Measurements from ENCODE around the gene MTTP. TPM values are rescaled to one million over a fixed set of nuclear protein-coding genes. Genes with fewer than 3 reads are reported as not detected.

The MTTP gene
- total and polyA plus RNA-seq, 2 experiments from 2014 or later: not detected

- no peak overlapping the region for H3K27ac ChIP-seq
- in situ Hi-C loops (cut with MboI): no loop called here
- no peak overlapping the region for H3K4me2 ChIP-seq (ENCODE audit: unreplicated experiment)
- H3K27me3 ChIP-seq (replicated peaks; ENCODE audit: insufficient read depth): no peaks in the 10 kb centered on the region
- no peaks in the 10 kb centered on the region for H3K4me1 ChIP-seq (ENCODE audit: insufficient read depth)
- 22 to 40% methylated on average over 7 of the region's 7 CpGs for WGBS, 2 experiments (ENCODE audit: low coverage in 1 of 2, low lambda C conversion rate in 2 of 2, missing lambda C conversion rate in 2 of 2)
- no peaks in the 10 kb centered on the region for H3F3A ChIP-seq (ENCODE audit: insufficient read depth)
- H3K4me3 ChIP-seq: no peak overlapping the region
- no peaks in the 10 kb centered on the region for H3K9me3 ChIP-seq (ENCODE audit: low read depth)
- DNase-seq: no peak
- no peak overlapping the region for H2AFZ ChIP-seq
- H4K20me1 ChIP-seq (ENCODE audit: insufficient read depth): no peaks in the 10 kb centered on the region
- H3K36me3 ChIP-seq (ENCODE audit: low read depth): no peaks in the 10 kb centered on the region
- H3K79me2 ChIP-seq (ENCODE audit: insufficient read depth): no peaks in the 10 kb centered on the region
- no peaks in the 10 kb centered on the region for H3K9me2 ChIP-seq (ENCODE audit: insufficient read depth)
- no peak overlapping the region for H3K9ac ChIP-seq
- TF ChIP-seq EZH2 (IDR thresholded peaks at IDR 0.05; ENCODE audit: insufficient read depth, poor library complexity, severe bottlenecking) (no peak), EZH2phosphoT487 (IDR thresholded peaks at IDR 0.05; ENCODE audit: insufficient read depth, low read depth) (no peak)
Observed at GRCh38 chr4:99642725-99643489, 68.3 kb downstream of the MTTP start.

GRCh38 chr4:99644453-99644852, 69.8 kb downstream of the MTTP start:
- Histone ChIP-seq H3K4me3 (no peak overlapping the region), H3K27me3 (replicated peaks; ENCODE audit: insufficient read depth) (no peaks in the 10 kb centered on the region), H3K27ac (no peak overlapping the region), H3K9ac (no peak overlapping the region), H3K4me1 (ENCODE audit: insufficient read depth) (no peaks in the 10 kb centered on the region), H3F3A (ENCODE audit: insufficient read depth) (no peaks in the 10 kb centered on the region), H4K20me1 (ENCODE audit: insufficient read depth) (no peaks in the 10 kb centered on the region), H3K9me2 (ENCODE audit: insufficient read depth) (no peaks in the 10 kb centered on the region), H3K79me2 (ENCODE audit: insufficient read depth) (no peaks in the 10 kb centered on the region), H3K9me3 (ENCODE audit: low read depth) (no peaks in the 10 kb centered on the region), H3K36me3 (ENCODE audit: low read depth) (no peaks in the 10 kb centered on the region), H3K4me2 (ENCODE audit: unreplicated experiment) (no peak overlapping the region), H2AFZ (no peak overlapping the region)
- TF ChIP-seq EZH2 (IDR thresholded peaks at IDR 0.05; ENCODE audit: insufficient read depth, poor library complexity, severe bottlenecking) (no peak), EZH2phosphoT487 (IDR thresholded peaks at IDR 0.05; ENCODE audit: insufficient read depth, low read depth) (no peak)
- WGBS, 2 experiments (ENCODE audit: low coverage in 1 of 2, low lambda C conversion rate in 2 of 2, missing lambda C conversion rate in 2 of 2): 41 to 50% methylated on average over 5 of the region's 5 CpGs
- no peak for DNase-seq
- in situ Hi-C loops (cut with MboI): no loop called here

- Histone ChIP-seq H3K9ac (no peak overlapping the region), H3F3A (ENCODE audit: insufficient read depth) (no peaks in the 10 kb centered on the region), H3K9me2 (ENCODE audit: insufficient read depth) (no peaks in the 10 kb centered on the region), H3K4me3 (no peak overlapping the region), H3K27me3 (replicated peaks; ENCODE audit: insufficient read depth) (no peaks in the 10 kb centered on the region), H4K20me1 (ENCODE audit: insufficient read depth) (no peaks in the 10 kb centered on the region), H3K36me3 (ENCODE audit: low read depth) (no peaks in the 10 kb centered on the region), H3K79me2 (ENCODE audit: insufficient read depth) (no peaks in the 10 kb centered on the region), H3K4me2 (ENCODE audit: unreplicated experiment) (no peak overlapping the region), H3K4me1 (ENCODE audit: insufficient read depth) (no peaks in the 10 kb centered on the region), H2AFZ (no peak overlapping the region), H3K9me3 (ENCODE audit: low read depth) (no peaks in the 10 kb centered on the region), H3K27ac (no peak overlapping the region)
- 31 to 39% methylated on average over 1 of the region's 1 CpG for WGBS, 2 experiments (ENCODE audit: low coverage in 1 of 2, low lambda C conversion rate in 2 of 2, missing lambda C conversion rate in 2 of 2)
- no peak for DNase-seq
- in situ Hi-C loops (cut with MboI): no loop called here
- no peak for TF ChIP-seq EZH2 (IDR thresholded peaks at IDR 0.05; ENCODE audit: insufficient read depth, poor library complexity, severe bottlenecking)
- TF ChIP-seq EZH2phosphoT487 (IDR thresholded peaks at IDR 0.05; ENCODE audit: insufficient read depth, low read depth): no peak
Observed at GRCh38 chr4:99645036-99645435, 70.4 kb downstream of the MTTP start.

GRCh38 chr4:99645638-99646037, 71.0 kb downstream of the MTTP start:
- Histone ChIP-seq H3K4me1 (ENCODE audit: insufficient read depth) (no peaks in the 10 kb centered on the region), H3K9me3 (ENCODE audit: low read depth) (no peaks in the 10 kb centered on the region), H3K27ac (no peak overlapping the region), H3K4me3 (no peak overlapping the region), H3K36me3 (ENCODE audit: low read depth) (no peaks in the 10 kb centered on the region), H4K20me1 (ENCODE audit: insufficient read depth) (no peaks in the 10 kb centered on the region), H3K79me2 (ENCODE audit: insufficient read depth) (no peaks in the 10 kb centered on the region), H3K4me2 (ENCODE audit: unreplicated experiment) (no peak overlapping the region), H3K9me2 (ENCODE audit: insufficient read depth) (no peaks in the 10 kb centered on the region), H3K27me3 (replicated peaks; ENCODE audit: insufficient read depth) (no peaks in the 10 kb centered on the region), H2AFZ (no peak overlapping the region), H3K9ac (no peak overlapping the region), H3F3A (ENCODE audit: insufficient read depth) (no peaks in the 10 kb centered on the region)
- TF ChIP-seq EZH2 (IDR thresholded peaks at IDR 0.05; ENCODE audit: insufficient read depth, poor library complexity, severe bottlenecking) (no peak), EZH2phosphoT487 (IDR thresholded peaks at IDR 0.05; ENCODE audit: insufficient read depth, low read depth) (no peak)
- in situ Hi-C loops (cut with MboI): no loop called here
- no peak for DNase-seq
